K562 (cell line): ENCODE data around the gene RNF213. TPM values are rescaled to one million over a fixed set of nuclear protein-coding genes. Genes with fewer than 3 reads are reported as not detected.
A peak's percentile ranks its signal among the peaks of the same experiment; 100 is the strongest.

Source experiments
- ATAC-seq: fragments of 200-7000 bp; cut with Tn5 transposase; 3 replicates; pipeline ENCODE4 v1.9.1; 2020; ENCODE audit warnings: moderate library complexity
- BruUV-seq: library from RNA; stranded (reverse); fragments of 400-500 nt; replicated peaks from 2 replicates; lab custom pipeline; 2021; lab: Mats Ljungman, UMichigan
- CTCF ChIA-PET: fragments of 300-600 bp; formaldehyde crosslinking; extraction: SDS; loops from one replicate; lab custom pipeline; 2021; ENCODE audit warnings: low intra/inter-chr PET ratio; lab: Yijun Ruan, JAX
- POLR2A ChIA-PET: fragments of 300-600, 350-650 bp; sonication (Branson Sonifier 250); formaldehyde crosslinking; extraction: SDS; loops from one replicate; lab custom pipeline; 2021; ENCODE audit warnings: antibody characterized with exemption, inconsistent platforms; lab: Yijun Ruan, JAX
- DNase-seq, 4 experiments: peaks; one replicate each; pipeline versions ENCODE4 v3.0.0 to v3.0.0-alpha.2; 2011 to 2018; ENCODE audit warnings: low spot score in 3 of 4, mixed read lengths in 3 of 4; ENCODE audit errors: extremely low read depth in 1 of 4
- FAIRE-seq: peaks from 2 replicates; lab custom pipeline; 2011; peaks lifted over from hg19 to GRCh38; lab: Jason Lieb, UNC
- H2AFZ ChIP-seq: 2 replicates; pipeline ENCODE4 v1.6.0; 2011; ENCODE audit warnings: low read depth, low read length, control low read depth, inconsistent platforms
- H3K27ac ChIP-seq: fragments of 200-600 bp; 3 replicates; pipeline ENCODE4 v1.8.0; 2011; ENCODE audit warnings: low read depth, mild to moderate bottlenecking, control low read depth, inconsistent platforms, low read length, moderate library complexity, mixed read lengths; ENCODE audit errors: extremely low read depth
- H3K27me3 ChIP-seq, 2 experiments: fragments of 300-600 bp in 1 of 2; 2 replicates in 1 of 2; 3 replicates in 1 of 2; pipeline versions ENCODE4 v1.6.0 to v1.8.0; 2011; ENCODE audit warnings: inconsistent platforms in 2 of 2, low read length in 2 of 2, mild to moderate bottlenecking in 1 of 2, mixed read lengths in 1 of 2, moderate library complexity in 1 of 2; ENCODE audit not compliant: control insufficient read depth in 2 of 2, insufficient read depth in 2 of 2
- H3K36me3 ChIP-seq: fragments of 300-600 bp; 3 replicates; pipeline ENCODE4 v1.8.0; 2011; ENCODE audit warnings: mild to moderate bottlenecking, low read length, inconsistent platforms; ENCODE audit not compliant: control insufficient read depth, insufficient read depth
- H3K4me1 ChIP-seq, 2 experiments: fragments of 200-600 bp in 1 of 2; replicated peaks in 1 of 2; 2 replicates in 1 of 2; 3 replicates in 1 of 2; pipeline versions ENCODE4 v1.5.1 to v1.8.0; 2011; ENCODE audit warnings: inconsistent platforms in 2 of 2, low read length in 2 of 2, mild to moderate bottlenecking in 1 of 2, mixed read lengths in 1 of 2, moderate library complexity in 1 of 2; ENCODE audit not compliant: control insufficient read depth in 2 of 2, insufficient read depth in 2 of 2
- H3K4me2 ChIP-seq: 2 replicates; pipeline ENCODE4 v1.6.1; 2011; ENCODE audit warnings: low read length, control low read depth, inconsistent platforms, mixed read lengths; ENCODE audit not compliant: insufficient read depth
- H3K4me3 ChIP-seq: fragments of 200-600 bp; sonication (generic), shearing (Covaris generic); 2 replicates; pipeline ENCODE4 v1.5.1; 2016; ENCODE audit warnings: control low read depth, inconsistent platforms
- H3K79me2 ChIP-seq: fragments of 200-600 bp; 3 replicates; pipeline ENCODE4 v1.8.0; 2011; ENCODE audit warnings: low read length, inconsistent platforms; ENCODE audit not compliant: control insufficient read depth, insufficient read depth
- H3K9ac ChIP-seq, 2 experiments: 2 replicates each; pipeline versions ENCODE4 v1.6.0 to v1.6.1; 2011; ENCODE audit warnings: low read depth in 2 of 2, low read length in 2 of 2, control low read depth in 1 of 2, inconsistent platforms in 1 of 2, mild to moderate bottlenecking in 1 of 2, mixed read lengths in 1 of 2; ENCODE audit not compliant: insufficient read depth in 1 of 2
- H3K9me1 ChIP-seq: one replicate; pipeline ENCODE4 v1.6.0; 2011; ENCODE audit warnings: inconsistent platforms, mild to moderate bottlenecking, low read length, moderate library complexity; ENCODE audit not compliant: control insufficient read depth, insufficient read depth
- H3K9me3 ChIP-seq: replicated peaks from 2 replicates; pipeline ENCODE4 v1.5.1; 2011; ENCODE audit warnings: low read depth, low read length, inconsistent platforms; ENCODE audit not compliant: control insufficient read depth, insufficient read depth
- H4K20me1 ChIP-seq: replicated peaks from 2 replicates; pipeline ENCODE4 v1.6.1; 2011; ENCODE audit warnings: low read length, inconsistent platforms, mixed read lengths; ENCODE audit not compliant: control insufficient read depth, insufficient read depth
- GATAD2A ChIP-seq: fragments of 450-650 bp; IDR thresholded peaks from 2 replicates; pipeline ENCODE4 v1.6.1; 2017
- HEY1 ChIP-seq: fragments of 250-450 bp; sonication (Bioruptor Pico); IDR thresholded peaks from 2 replicates; pipeline ENCODE4 v1.5.0; 2020; ENCODE audit warnings: mild to moderate bottlenecking, moderate library complexity, borderline replicate concordance
- MAFG ChIP-seq: fragments of 450-650 bp; conservative IDR thresholded peaks from 2 replicates; pipeline ENCODE4 v1.6.1; 2016; ENCODE audit warnings: missing genetic modification characterization, missing compliant biosample characterization
- MCM5 ChIP-seq: fragments of 450-650 bp; IDR thresholded peaks from 2 replicates; pipeline ENCODE4 v1.6.1; 2016; ENCODE audit warnings: low read depth
- NR2C2 ChIP-seq, 2 experiments: fragments of 200-800 bp in 1 of 2; sonication (Bioruptor generic) in 1 of 2; sonication (generic) in 1 of 2; formaldehyde crosslinking in 1 of 2; IDR thresholded peaks; 2 replicates each; pipeline versions ENCODE4 v1.6.1 to v1.8.0; 2016 to 2022; ENCODE audit warnings: mild to moderate bottlenecking in 1 of 2, missing compliant biosample characterization in 1 of 2, missing genetic modification characterization in 1 of 2, missing genetic modification reagents in 1 of 2
- RAD21 ChIP-seq, 2 experiments: fragments of 250-450 bp in 1 of 2; fragments of 450-650 bp in 1 of 2; sonication (Bioruptor Pico) in 1 of 2; formaldehyde crosslinking in 1 of 2; IDR thresholded peaks in 1 of 2; conservative IDR thresholded peaks in 1 of 2; 2 replicates each; pipeline versions ENCODE4 v1.4.0 to v1.8.0; 2020 to 2022; ENCODE audit warnings: mild to moderate bottlenecking in 2 of 2, moderate library complexity in 1 of 2
- STAT5B ChIP-seq: fragments of 250-450 bp; sonication (Bioruptor Pico); IDR thresholded peaks from 2 replicates; pipeline ENCODE4 v1.8.0; 2021; ENCODE audit warnings: mild to moderate bottlenecking, inconsistent platforms
- WGBS: fragments of 100-300 bp; shearing (Covaris generic); methylation state at CpG from one replicate; pipeline ENCODE4 v1.1.6; 2016; ENCODE audit warnings: low coverage, mixed read lengths; ENCODE audit not compliant: insufficient coverage; ENCODE audit errors: missing lambda C conversion rate; 5-methylcytosine and 5-hydroxymethylcytosine counted together
- in situ Hi-C: fragments of 300-500 bp; cut with MboI; formaldehyde crosslinking; loops from 4 replicates; pipeline ENCODE4 v1.15.0; 2018; ENCODE audit warnings: inconsistent platforms, mixed read lengths
- intact Hi-C: fragments of 100-400 bp; cut with micrococcal nuclease; formaldehyde crosslinking; loops from 2 replicates; pipeline ENCODE4 v1.14.2; 2022
- polyA plus RNA-seq, 8 experiments: library from polyadenylated mRNA; depleted of rRNA in 4 of 8; stranded (reverse) in 5 of 8; unstranded in 3 of 8; fragments of >200 nt; fragmentation: Nextera tagmentation in 2 of 8; fragmentation: Illumina TruSeq in 1 of 8; extraction: Ambion mirVana in 2 of 8; extraction: Trizol in 1 of 8; gene quantifications; 2 replicates each; pipeline versions ENCODE4 v1.2.1 to v1.2.3, GENCODE V29; 2011 to 2014; ENCODE audit warnings: inconsistent platforms in 1 of 8, missing spikeins in 1 of 8
- total RNA-seq, 7 experiments: library from RNA; depleted of rRNA in 6 of 7; stranded (reverse); fragments of >200 nt in 6 of 7; fragmentation: Illumina TruSeq in 2 of 7; extraction: Trizol in 2 of 7; gene quantifications; 2 replicates each; pipeline versions ENCODE4 v1.2.1 to v1.2.3, GENCODE V29; 2011 to 2021; ENCODE audit warnings: low replicate concordance in 1 of 7
- TF ChIP-seq, protein P1 (sequence below): fragments of 250-450 bp; sonication (Bioruptor Pico); IDR thresholded peaks from 2 replicates; pipeline ENCODE4 v1.6.1; 2021; ENCODE audit warnings: mild to moderate bottlenecking
- TF ChIP-seq, protein P2 (sequence below), 3 experiments: IDR thresholded peaks in 2 of 3; conservative IDR thresholded peaks in 1 of 3; 2 replicates each; pipeline ENCODE4 v1.5.1; 2011 to 2012; ENCODE audit warnings: low read length in 3 of 3, mild to moderate bottlenecking in 3 of 3, control low read depth in 2 of 3, improper control_type of control experiment in 1 of 3, inconsistent platforms in 1 of 3, low read depth in 1 of 3, mixed read lengths in 1 of 3, moderate library complexity in 1 of 3; ENCODE audit not compliant: insufficient read depth in 2 of 3
- TF ChIP-seq, protein P3 (sequence below): conservative IDR thresholded peaks from 2 replicates; pipeline ENCODE4 v1.6.1; 2011; ENCODE audit warnings: low read depth, mild to moderate bottlenecking, low read length; ENCODE audit not compliant: control insufficient read depth
- TF ChIP-seq, protein P4 (sequence below): sonication (generic); formaldehyde crosslinking; IDR thresholded peaks from 2 replicates; pipeline ENCODE4 v1.8.1; 2023; ENCODE audit warnings: missing genetic modification reagents, mild to moderate bottlenecking, borderline replicate concordance

Gene RNF213
- total and polyA plus RNA-seq, 9 of the 15 experiments (the other 6 are each of a cell fraction or from before 2014, with no cell fraction given): 5.3 to 33.6 (median 17.9) TPM

DNA sequence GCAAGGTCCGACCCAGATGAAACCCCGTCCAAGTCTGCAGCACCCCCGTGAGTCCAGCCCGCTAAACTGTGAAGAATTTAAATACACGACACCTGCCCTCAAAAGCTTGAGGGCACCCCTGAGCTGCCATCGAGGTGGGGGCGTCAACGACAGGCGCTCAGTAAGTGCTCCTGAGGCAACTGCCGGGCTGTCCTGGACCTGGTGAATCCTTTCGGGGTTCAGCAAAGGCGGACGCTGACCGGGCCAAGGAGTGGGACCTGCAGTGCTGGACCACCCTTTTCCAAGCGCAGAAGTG lies 153.8 kb downstream of the RNF213 start:
- Histone ChIP-seq H3K4me3 (peak overlapping the region; percentile 59), H3K36me3 (0 out of 3 replicates have a peak, but pooled peaks cover 3% of the 10 kb centered on the region), H3K27ac (no peak overlapping the region), H2AFZ (peak overlapping the region; percentile 89), H4K20me1 (no peaks in the 10 kb centered on the region), H3K27me3 (peaks cover 7 to 16% of the 10 kb centered on the region in 2 experiments; a peak in 4 of 5 replicates), H3K4me1 (peaks cover 3 to 19% of the 10 kb centered on the region in 2 experiments; a peak in 4 of 5 replicates), H3K9me3 (no peaks in the 10 kb centered on the region), H3K4me2 (peak overlapping the region; percentile 93), H3K9me1 (no peaks in the 10 kb centered on the region), H3K9ac (peak overlapping the region; percentile 81 to 99; a peak in 3 of 4 replicates), H3K79me2 (peaks cover 7% of the 10 kb centered on the region; the same call in 2 of the 3 replicates)
- ATAC-seq: peak; percentile 22
- in situ Hi-C loops: no loop called here
- BruUV-seq: no TSS peak
- ChIA-PET POLR2A (no interaction called here), CTCF (no interaction called here)
- 1% methylated on average over 15 of the region's 15 CpGs for WGBS
- peak; percentile 26 to 38 (median 31) for DNase-seq
- no peak for FAIRE-seq
- intact Hi-C loops: loop anchor here (5.0 kb wide), 1 partner anchor 217 kb away; no protein-coding TSS in a partner anchor
- no peak for TF ChIP-seq GATAD2A
- peak; percentile 40; the same call in 1 of the 2 replicates for TF ChIP-seq NR2C2 (CRISPR knock-in tag; IDR thresholded peaks at IDR 0.05)
- no peak for TF ChIP-seq NR2C2 (tag; IDR thresholded peaks at IDR 0.05)
- TF ChIP-seq STAT5B (CRISPR knock-in tag): no peak
- TF ChIP-seq MAFG (tag): no peak
- no peak for TF ChIP-seq MCM5
- TF ChIP-seq, protein P1, sequence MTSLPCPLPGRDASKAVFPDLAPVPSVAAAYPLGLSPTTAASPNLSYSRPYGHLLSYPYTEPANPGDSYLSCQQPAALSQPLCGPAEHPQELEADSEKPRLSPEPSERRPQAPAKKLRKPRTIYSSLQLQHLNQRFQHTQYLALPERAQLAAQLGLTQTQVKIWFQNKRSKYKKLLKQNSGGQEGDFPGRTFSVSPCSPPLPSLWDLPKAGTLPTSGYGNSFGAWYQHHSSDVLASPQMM (CRISPR knock-in tag): no peak
- TF ChIP-seq RAD21 (CRISPR knock-in tag; conservative IDR thresholded peaks at IDR 0.05 in 1 of 2, IDR thresholded peaks at IDR 0.05 in 1 of 2): peak in 1 of 2 experiments; percentile 38; a peak in 1 of 4 replicates
- TF ChIP-seq, protein P2, sequence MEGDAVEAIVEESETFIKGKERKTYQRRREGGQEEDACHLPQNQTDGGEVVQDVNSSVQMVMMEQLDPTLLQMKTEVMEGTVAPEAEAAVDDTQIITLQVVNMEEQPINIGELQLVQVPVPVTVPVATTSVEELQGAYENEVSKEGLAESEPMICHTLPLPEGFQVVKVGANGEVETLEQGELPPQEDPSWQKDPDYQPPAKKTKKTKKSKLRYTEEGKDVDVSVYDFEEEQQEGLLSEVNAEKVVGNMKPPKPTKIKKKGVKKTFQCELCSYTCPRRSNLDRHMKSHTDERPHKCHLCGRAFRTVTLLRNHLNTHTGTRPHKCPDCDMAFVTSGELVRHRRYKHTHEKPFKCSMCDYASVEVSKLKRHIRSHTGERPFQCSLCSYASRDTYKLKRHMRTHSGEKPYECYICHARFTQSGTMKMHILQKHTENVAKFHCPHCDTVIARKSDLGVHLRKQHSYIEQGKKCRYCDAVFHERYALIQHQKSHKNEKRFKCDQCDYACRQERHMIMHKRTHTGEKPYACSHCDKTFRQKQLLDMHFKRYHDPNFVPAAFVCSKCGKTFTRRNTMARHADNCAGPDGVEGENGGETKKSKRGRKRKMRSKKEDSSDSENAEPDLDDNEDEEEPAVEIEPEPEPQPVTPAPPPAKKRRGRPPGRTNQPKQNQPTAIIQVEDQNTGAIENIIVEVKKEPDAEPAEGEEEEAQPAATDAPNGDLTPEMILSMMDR (IDR thresholded peaks at IDR 0.05 in 2 of 3, conservative IDR thresholded peaks at IDR 0.05 in 1 of 3; ENCODE audit: insufficient read depth in 2 of 3, low read depth in 1 of 3, low read length in 3 of 3): peak; percentile 26 to 35 (median 34); a peak in 3 of 6 replicates
- TF ChIP-seq, protein P3, sequence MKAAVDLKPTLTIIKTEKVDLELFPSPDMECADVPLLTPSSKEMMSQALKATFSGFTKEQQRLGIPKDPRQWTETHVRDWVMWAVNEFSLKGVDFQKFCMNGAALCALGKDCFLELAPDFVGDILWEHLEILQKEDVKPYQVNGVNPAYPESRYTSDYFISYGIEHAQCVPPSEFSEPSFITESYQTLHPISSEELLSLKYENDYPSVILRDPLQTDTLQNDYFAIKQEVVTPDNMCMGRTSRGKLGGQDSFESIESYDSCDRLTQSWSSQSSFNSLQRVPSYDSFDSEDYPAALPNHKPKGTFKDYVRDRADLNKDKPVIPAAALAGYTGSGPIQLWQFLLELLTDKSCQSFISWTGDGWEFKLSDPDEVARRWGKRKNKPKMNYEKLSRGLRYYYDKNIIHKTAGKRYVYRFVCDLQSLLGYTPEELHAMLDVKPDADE: no peak
- TF ChIP-seq, protein P4, sequence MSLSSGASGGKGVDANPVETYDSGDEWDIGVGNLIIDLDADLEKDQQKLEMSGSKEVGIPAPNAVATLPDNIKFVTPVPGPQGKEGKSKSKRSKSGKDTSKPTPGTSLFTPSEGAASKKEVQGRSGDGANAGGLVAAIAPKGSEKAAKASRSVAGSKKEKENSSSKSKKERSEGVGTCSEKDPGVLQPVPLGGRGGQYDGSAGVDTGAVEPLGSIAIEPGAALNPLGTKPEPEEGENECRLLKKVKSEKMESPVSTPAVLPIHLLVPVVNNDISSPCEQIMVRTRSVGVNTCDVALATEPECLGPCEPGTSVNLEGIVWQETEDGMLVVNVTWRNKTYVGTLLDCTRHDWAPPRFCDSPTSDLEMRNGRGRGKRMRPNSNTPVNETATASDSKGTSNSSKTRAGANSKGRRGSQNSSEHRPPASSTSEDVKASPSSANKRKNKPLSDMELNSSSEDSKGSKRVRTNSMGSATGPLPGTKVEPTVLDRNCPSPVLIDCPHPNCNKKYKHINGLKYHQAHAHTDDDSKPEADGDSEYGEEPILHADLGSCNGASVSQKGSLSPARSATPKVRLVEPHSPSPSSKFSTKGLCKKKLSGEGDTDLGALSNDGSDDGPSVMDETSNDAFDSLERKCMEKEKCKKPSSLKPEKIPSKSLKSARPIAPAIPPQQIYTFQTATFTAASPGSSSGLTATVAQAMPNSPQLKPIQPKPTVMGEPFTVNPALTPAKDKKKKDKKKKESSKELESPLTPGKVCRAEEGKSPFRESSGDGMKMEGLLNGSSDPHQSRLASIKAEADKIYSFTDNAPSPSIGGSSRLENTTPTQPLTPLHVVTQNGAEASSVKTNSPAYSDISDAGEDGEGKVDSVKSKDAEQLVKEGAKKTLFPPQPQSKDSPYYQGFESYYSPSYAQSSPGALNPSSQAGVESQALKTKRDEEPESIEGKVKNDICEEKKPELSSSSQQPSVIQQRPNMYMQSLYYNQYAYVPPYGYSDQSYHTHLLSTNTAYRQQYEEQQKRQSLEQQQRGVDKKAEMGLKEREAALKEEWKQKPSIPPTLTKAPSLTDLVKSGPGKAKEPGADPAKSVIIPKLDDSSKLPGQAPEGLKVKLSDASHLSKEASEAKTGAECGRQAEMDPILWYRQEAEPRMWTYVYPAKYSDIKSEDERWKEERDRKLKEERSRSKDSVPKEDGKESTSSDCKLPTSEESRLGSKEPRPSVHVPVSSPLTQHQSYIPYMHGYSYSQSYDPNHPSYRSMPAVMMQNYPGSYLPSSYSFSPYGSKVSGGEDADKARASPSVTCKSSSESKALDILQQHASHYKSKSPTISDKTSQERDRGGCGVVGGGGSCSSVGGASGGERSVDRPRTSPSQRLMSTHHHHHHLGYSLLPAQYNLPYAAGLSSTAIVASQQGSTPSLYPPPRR: 0 out of 2 replicates have a peak, but pooled peaks have one; percentile 49
- TF ChIP-seq HEY1 (CRISPR knock-in tag): no peak
